ENCODE measurements around the gene SLC16A13.

- TF ChIP-seq CTCF (IDR thresholded peaks at IDR 0.05), result no peak
- no peak for TF ChIP-seq POLR2A (IDR thresholded peaks at IDR 0.05)
- no peak for TF ChIP-seq POLR2AphosphoS5 (IDR thresholded peaks at IDR 0.05)
Measured at GRCh38 chr17:7070712-7071111, 34.9 kb downstream of the SLC16A13 start.

Data from gastroesophageal sphincter (tissue), 3 donors.